IMR-90 (cell line): ENCODE measurements around the gene RAB6A. TPM values are rescaled to one million over a fixed set of nuclear protein-coding genes. Genes with fewer than 3 reads are reported as not detected.
A peak's percentile ranks its signal among the peaks of the same experiment; 100 is the strongest.

ENCODE experiments used
- ATAC-seq: fragments of 200-7000 bp; cut with Tn5 transposase; 2 replicates; pipeline ENCODE4 v1.9.1; 2020; ENCODE audit warnings: low read depth, mild to moderate bottlenecking, moderate library complexity
- BruUV-seq: library from RNA; stranded (reverse); fragments of 400-500 nt; replicated peaks from 2 replicates; lab custom pipeline; 2021; lab: Mats Ljungman, UMichigan
- CTCF ChIA-PET: fragments of 300-600 bp; formaldehyde crosslinking; extraction: SDS; loops from one replicate; lab custom pipeline; 2021; ENCODE audit warnings: antibody characterized with exemption; lab: Yijun Ruan, JAX
- POLR2A ChIA-PET: fragments of 300-600 bp; sonication (Branson Sonifier 250); formaldehyde crosslinking; loops from one replicate; lab custom pipeline; 2022; ENCODE audit warnings: antibody characterized with exemption; ENCODE audit not compliant: unreplicated experiment; lab: Charles Lee
- DNase-seq: peaks from one replicate; pipeline ENCODE4 v3.0.0; 2013
- H2AFZ ChIP-seq: replicated peaks from 2 replicates; pipeline ENCODE3; 2013; ENCODE audit warnings: low read length, mild to moderate bottlenecking; ENCODE audit not compliant: poor library complexity
- H2AK5ac ChIP-seq: 2 replicates; pipeline ENCODE4 v1.6.1; 2013; ENCODE audit warnings: low read depth, low read length, inconsistent platforms
- H2AK9ac ChIP-seq: replicated peaks from 2 replicates; pipeline ENCODE3; 2013; ENCODE audit warnings: mild to moderate bottlenecking, low read depth, low read length, moderate library complexity; ENCODE audit not compliant: poor library complexity
- H2BK120ac ChIP-seq: 2 replicates; pipeline ENCODE4 v1.6.1; 2013; ENCODE audit warnings: low read depth, low read length, inconsistent platforms
- H2BK15ac ChIP-seq: 3 replicates; pipeline ENCODE4 v1.6.1; 2013; ENCODE audit warnings: low read depth, low read length, inconsistent platforms
- H2BK20ac ChIP-seq: 2 replicates; pipeline ENCODE4 v1.6.1; 2013; ENCODE audit warnings: low read depth, mild to moderate bottlenecking, inconsistent platforms, low read length, moderate library complexity
- H2BK5ac ChIP-seq: 2 replicates; pipeline ENCODE4 v1.6.1; 2013; ENCODE audit warnings: mild to moderate bottlenecking, low read depth, low read length, inconsistent platforms; ENCODE audit not compliant: poor library complexity, severe bottlenecking
- H3K14ac ChIP-seq: replicated peaks from 2 replicates; pipeline ENCODE4 v1.6.1; 2013; ENCODE audit warnings: low read depth, low read length, inconsistent platforms
- H3K18ac ChIP-seq: 2 replicates; pipeline ENCODE4 v1.6.1; 2013; ENCODE audit warnings: low read depth, low read length, control low read depth
- H3K23ac ChIP-seq: 2 replicates; pipeline ENCODE4 v1.6.1; 2013; ENCODE audit warnings: low read depth, low read length, inconsistent platforms
- H3K27ac ChIP-seq: 2 replicates; pipeline ENCODE4 v1.5.1; 2013; ENCODE audit warnings: mild to moderate bottlenecking, control low read depth, low read length; ENCODE audit not compliant: insufficient read depth
- H3K27me3 ChIP-seq: 2 replicates; pipeline ENCODE4 v1.6.1; 2013; ENCODE audit warnings: low read length; ENCODE audit not compliant: control insufficient read depth, insufficient read depth
- H3K36me3 ChIP-seq: 2 replicates; pipeline ENCODE4 v1.6.1; 2013; ENCODE audit warnings: low read length, mixed read lengths; ENCODE audit not compliant: control insufficient read depth, insufficient read depth
- H3K4ac ChIP-seq: 2 replicates; pipeline ENCODE4 v1.6.1; 2013; ENCODE audit warnings: low read depth, low read length, inconsistent platforms
- H3K4me1 ChIP-seq: 2 replicates; pipeline ENCODE4 v1.6.1; 2013; ENCODE audit warnings: low read length, mixed read lengths; ENCODE audit not compliant: control insufficient read depth, insufficient read depth
- H3K4me2 ChIP-seq: 2 replicates; pipeline ENCODE4 v1.6.1; 2013; ENCODE audit warnings: low read depth, mild to moderate bottlenecking, control low read depth, low read length, moderate library complexity
- H3K4me3 ChIP-seq: 2 replicates; pipeline ENCODE4 v1.5.1; 2013; ENCODE audit warnings: low read depth, mild to moderate bottlenecking, control low read depth, low read length, moderate library complexity; ENCODE audit not compliant: insufficient read depth
- H3K56ac ChIP-seq: 2 replicates; pipeline ENCODE4 v1.6.1; 2013; ENCODE audit warnings: low read length, inconsistent platforms; ENCODE audit not compliant: insufficient read depth; ENCODE audit errors: extremely low read depth
- H3K79me1 ChIP-seq, 2 experiments: 2 replicates each; pipeline ENCODE4 v1.6.1; 2013; ENCODE audit warnings: low read length in 2 of 2, inconsistent platforms in 1 of 2, low read depth in 1 of 2
- H3K9ac ChIP-seq: 2 replicates; pipeline ENCODE4 v1.6.1; 2013; ENCODE audit warnings: low read depth, low read length, control low read depth
- H3K9me1 ChIP-seq: 2 replicates; pipeline ENCODE4 v1.6.1; 2013; ENCODE audit warnings: low read length, inconsistent platforms; ENCODE audit not compliant: insufficient read depth
- H3K9me3 ChIP-seq: 2 replicates; pipeline ENCODE4 v1.6.1; 2013; ENCODE audit warnings: low read length; ENCODE audit not compliant: control insufficient read depth, insufficient read depth
- H4K20me1 ChIP-seq: 2 replicates; pipeline ENCODE4 v1.6.1; 2013; ENCODE audit warnings: low read length, inconsistent platforms; ENCODE audit not compliant: insufficient read depth
- H4K5ac ChIP-seq: 2 replicates; pipeline ENCODE4 v1.6.1; 2013; ENCODE audit warnings: mild to moderate bottlenecking, low read depth, low read length, control low read depth
- H4K8ac ChIP-seq, 2 experiments: 2 replicates each; pipeline ENCODE4 v1.6.1; 2013; ENCODE audit warnings: low read depth in 2 of 2, low read length in 2 of 2, control low read depth in 1 of 2, inconsistent platforms in 1 of 2
- H4K91ac ChIP-seq: 2 replicates; pipeline ENCODE4 v1.6.1; 2013; ENCODE audit warnings: low read depth, low read length, inconsistent platforms; ENCODE audit not compliant: insufficient read depth
- BHLHE40 ChIP-seq: fragments of 150-350 bp; IDR thresholded peaks from 2 replicates; pipeline ENCODE4 v1.6.1; 2016; ENCODE audit warnings: mild to moderate bottlenecking, low read depth, low read length
- CHD1 ChIP-seq: IDR thresholded peaks from 2 replicates; pipeline ENCODE4 v1.6.1; 2012; ENCODE audit warnings: low read depth, low read length, improper control_type of control experiment
- CTCF ChIP-seq: conservative IDR thresholded peaks from 2 replicates; pipeline ENCODE4 v1.5.1; 2012; ENCODE audit warnings: mild to moderate bottlenecking, low read depth, low read length, improper control_type of control experiment
- FOS ChIP-seq: fragments of 150-350 bp; IDR thresholded peaks from 2 replicates; pipeline ENCODE4 v1.6.1; 2016; ENCODE audit warnings: low read depth, low read length
- MAFK ChIP-seq: IDR thresholded peaks from 2 replicates; pipeline ENCODE4 v1.6.1; 2012; ENCODE audit warnings: low read depth, low read length, improper control_type of control experiment
- MXI1 ChIP-seq: IDR thresholded peaks from 2 replicates; pipeline ENCODE4 v1.6.1; 2012; ENCODE audit warnings: low read depth, mild to moderate bottlenecking, low read length, moderate library complexity, borderline replicate concordance
- NFE2L2 ChIP-seq: fragments of 150-350 bp; IDR thresholded peaks from 2 replicates; pipeline ENCODE4 v1.6.1; 2016; ENCODE audit warnings: low read depth, mild to moderate bottlenecking, low read length
- POLR2A ChIP-seq: IDR thresholded peaks from 2 replicates; pipeline ENCODE4 v1.6.1; 2012; ENCODE audit warnings: mild to moderate bottlenecking, low read depth, low read length
- RAD21 ChIP-seq: IDR thresholded peaks from 2 replicates; pipeline ENCODE4 v1.6.1; 2012; ENCODE audit warnings: low read length, improper control_type of control experiment
- RCOR1 ChIP-seq: IDR thresholded peaks from 2 replicates; pipeline ENCODE4 v1.6.1; 2012; ENCODE audit warnings: mild to moderate bottlenecking, low read length, improper control_type of control experiment; ENCODE audit not compliant: insufficient replicate concordance
- RFX5 ChIP-seq: IDR thresholded peaks from 2 replicates; pipeline ENCODE4 v1.8.0; 2012; ENCODE audit warnings: low read depth, mild to moderate bottlenecking, low read length, moderate library complexity
- SMC3 ChIP-seq: fragments of 150-350 bp; IDR thresholded peaks from 2 replicates; pipeline ENCODE4 v1.6.1; 2016; ENCODE audit warnings: low read depth, mild to moderate bottlenecking, antibody characterized with exemption, low read length, moderate library complexity
- dilution Hi-C: fragments of 300-500 bp; cut with HindIII; formaldehyde crosslinking; loops from one replicate; pipeline ENCODE4 v1.14.3; 2018; ENCODE audit warnings: low sequenced_read_pairs; ENCODE audit not compliant: unreplicated experiment
- in situ Hi-C: fragments of 300-500 bp; cut with MboI; formaldehyde crosslinking; loops from 3 replicates; pipeline ENCODE4 v1.14.3; 2019; ENCODE audit warnings: low sequenced_read_pairs, inconsistent platforms, mixed read lengths
- intact Hi-C: fragments of 100-400 bp; cut with micrococcal nuclease; formaldehyde crosslinking; loops from 2 replicates; pipeline ENCODE4 v1.10.0; 2022
- polyA plus RNA-seq, 3 experiments: library from polyadenylated mRNA; depleted of rRNA; stranded (reverse); fragments of >200 nt; gene quantifications; 2 replicates each; pipeline ENCODE4 v1.2.3, GENCODE V29; 2012; ENCODE audit warnings: low replicate concordance in 1 of 3
- total RNA-seq: library from RNA; depleted of rRNA; stranded (reverse); fragments of >200 nt; gene quantifications from 2 replicates; pipeline ENCODE4 v1.2.3, GENCODE V29; 2012
- TF ChIP-seq, protein P1 (sequence below): fragments of 150-350 bp; IDR thresholded peaks from 2 replicates; pipeline ENCODE4 v1.6.1; 2016; ENCODE audit warnings: low read depth, mild to moderate bottlenecking, low read length, moderate library complexity, borderline replicate concordance

The RAB6A gene
- total and polyA plus RNA-seq, 2 of the 4 experiments (the other 2 are of a cell fraction), result 65.5 to 81.0 TPM

DNA sequence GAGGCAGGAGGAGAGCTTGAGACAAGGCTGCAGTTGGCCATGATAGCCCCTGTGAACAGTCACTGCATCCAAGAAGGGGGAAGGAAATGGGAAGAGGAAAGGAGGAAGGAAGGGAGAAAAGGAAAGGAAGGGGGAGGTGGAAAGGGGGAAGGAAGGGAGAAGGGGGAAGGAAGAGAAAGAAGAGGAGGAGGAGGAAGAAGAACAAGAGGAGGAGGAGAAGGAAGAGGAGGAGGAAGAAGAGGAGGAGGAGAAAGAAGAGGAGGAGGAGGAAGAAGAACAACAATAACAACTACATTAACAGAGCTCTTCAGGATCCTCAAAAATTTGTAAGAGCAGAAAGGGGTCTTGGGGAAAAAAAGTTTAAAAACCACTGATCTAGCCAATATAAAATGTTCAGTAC is 5.2 kb downstream of the RAB6A start:
- in situ Hi-C loops, result no loop called here
- DNase-seq (no peak), ATAC-seq (no peak)
- Histone ChIP-seq H3K27ac (no peak overlapping the region), H3K4me3 (no peak overlapping the region), H3K9me3 (no peaks in the 10 kb centered on the region), H2BK120ac (no peak overlapping the region), H3K23ac (no peak overlapping the region), H4K20me1 (peaks cover 86% of the 10 kb centered on the region), H3K9ac (no peak overlapping the region), H3K56ac (no peak overlapping the region), H3K14ac (no peak overlapping the region), H2AK9ac (no peak overlapping the region), H4K5ac (no peak overlapping the region), H2AK5ac (0 out of 2 replicates have a peak overlapping the region, but pooled peaks have one; percentile 45), H3K9me1 (peaks cover 19% of the 10 kb centered on the region), H3K36me3 (peaks cover 4% of the 10 kb centered on the region), H2BK15ac (no peak overlapping the region), H3K79me1 (peaks cover 7 to 67% of the 10 kb centered on the region in 2 experiments; a peak in 3 of 4 replicates), H2BK20ac (no peak overlapping the region), H3K18ac (no peak overlapping the region), H3K4ac (no peak overlapping the region), H2AFZ (no peak overlapping the region), H3K27me3 (no peaks in the 10 kb centered on the region), H4K91ac (no peak overlapping the region), H4K8ac (no peak overlapping the region), H2BK5ac (peak overlapping the region; percentile 6), H3K4me2 (no peak overlapping the region), H3K4me1 (no peaks in the 10 kb centered on the region)
- intact Hi-C loops, result no loop called here
- ChIA-PET POLR2A (no interaction called here), CTCF (interaction anchor here (0.6 kb wide), 1 partner anchor 92 kb away, joined by 4 read pairs; no protein-coding TSS in a partner anchor)
- TF ChIP-seq NFE2L2 (no peak), MAFK (no peak), RFX5 (no peak), POLR2A (no peak), FOS (no peak), SMC3 (no peak), CHD1 (no peak), BHLHE40 (no peak), CTCF (no peak), RAD21 (no peak), RCOR1 (no peak), MXI1 (no peak)
- TF ChIP-seq, protein P1, sequence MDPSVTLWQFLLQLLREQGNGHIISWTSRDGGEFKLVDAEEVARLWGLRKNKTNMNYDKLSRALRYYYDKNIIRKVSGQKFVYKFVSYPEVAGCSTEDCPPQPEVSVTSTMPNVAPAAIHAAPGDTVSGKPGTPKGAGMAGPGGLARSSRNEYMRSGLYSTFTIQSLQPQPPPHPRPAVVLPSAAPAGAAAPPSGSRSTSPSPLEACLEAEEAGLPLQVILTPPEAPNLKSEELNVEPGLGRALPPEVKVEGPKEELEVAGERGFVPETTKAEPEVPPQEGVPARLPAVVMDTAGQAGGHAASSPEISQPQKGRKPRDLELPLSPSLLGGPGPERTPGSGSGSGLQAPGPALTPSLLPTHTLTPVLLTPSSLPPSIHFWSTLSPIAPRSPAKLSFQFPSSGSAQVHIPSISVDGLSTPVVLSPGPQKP, result no peak
- dilution Hi-C loops, result no loop called here
- BruUV-seq, result no TSS peak
